Tibial nerve (tissue), 4 donors: ENCODE results near the gene ARHGEF9.

Experiments
- EP300 ChIP-seq, 2 donors: sonication (generic); formaldehyde crosslinking; IDR thresholded peaks; one replicate each; pipeline ENCODE4 v1.6.1; 2017; ENCODE audit warnings: antibody characterized with exemption in 2 of 2, mild to moderate bottlenecking in 1 of 2
- POLR2A ChIP-seq, 2 donors: fragments of 450-650 bp; IDR thresholded peaks; one replicate each; pipeline ENCODE4 v1.6.1; 2017; ENCODE audit warnings: antibody characterized with exemption in 2 of 2, mild to moderate bottlenecking in 2 of 2, moderate library complexity in 2 of 2
- TF ChIP-seq, protein P1 (sequence below), 5 experiments: fragments of 200-600 bp in 3 of 5; fragments of 450-650 bp in 2 of 5; sonication (generic) in 3 of 5; IDR thresholded peaks; one replicate each; pipeline ENCODE4 v1.5.1; 2016 to 2019; ENCODE audit warnings: antibody characterized with exemption in 5 of 5, mild to moderate bottlenecking in 3 of 5, moderate library complexity in 2 of 5

GRCh38 chrX:63673896-63674295, 111.1 kb downstream of the ARHGEF9 start:
- TF ChIP-seq, protein P1, sequence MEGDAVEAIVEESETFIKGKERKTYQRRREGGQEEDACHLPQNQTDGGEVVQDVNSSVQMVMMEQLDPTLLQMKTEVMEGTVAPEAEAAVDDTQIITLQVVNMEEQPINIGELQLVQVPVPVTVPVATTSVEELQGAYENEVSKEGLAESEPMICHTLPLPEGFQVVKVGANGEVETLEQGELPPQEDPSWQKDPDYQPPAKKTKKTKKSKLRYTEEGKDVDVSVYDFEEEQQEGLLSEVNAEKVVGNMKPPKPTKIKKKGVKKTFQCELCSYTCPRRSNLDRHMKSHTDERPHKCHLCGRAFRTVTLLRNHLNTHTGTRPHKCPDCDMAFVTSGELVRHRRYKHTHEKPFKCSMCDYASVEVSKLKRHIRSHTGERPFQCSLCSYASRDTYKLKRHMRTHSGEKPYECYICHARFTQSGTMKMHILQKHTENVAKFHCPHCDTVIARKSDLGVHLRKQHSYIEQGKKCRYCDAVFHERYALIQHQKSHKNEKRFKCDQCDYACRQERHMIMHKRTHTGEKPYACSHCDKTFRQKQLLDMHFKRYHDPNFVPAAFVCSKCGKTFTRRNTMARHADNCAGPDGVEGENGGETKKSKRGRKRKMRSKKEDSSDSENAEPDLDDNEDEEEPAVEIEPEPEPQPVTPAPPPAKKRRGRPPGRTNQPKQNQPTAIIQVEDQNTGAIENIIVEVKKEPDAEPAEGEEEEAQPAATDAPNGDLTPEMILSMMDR (IDR thresholded peaks at IDR 0.05), result no peak
- TF ChIP-seq POLR2A (IDR thresholded peaks at IDR 0.05), result no peak
- TF ChIP-seq EP300 (IDR thresholded peaks at IDR 0.05), result no peak
